HepG2 (cell line): ENCODE measurements around the gene RWDD4. TPM values are rescaled to one million over a fixed set of nuclear protein-coding genes. Genes with fewer than 3 reads are reported as not detected.

Experiments
- ATAC-seq: fragments of 200-7000 bp; cut with Tn5 transposase; 3 replicates; pipeline ENCODE4 v1.9.1; 2020; ENCODE audit warnings: mild to moderate bottlenecking, moderate library complexity
- BruUV-seq: library from RNA; stranded (reverse); fragments of 400-500 nt; replicated peaks from 2 replicates; lab custom pipeline; 2021; lab: Mats Ljungman, UMichigan
- CTCF ChIA-PET: fragments of 300-600 bp; formaldehyde crosslinking; extraction: SDS; loops from one replicate; lab custom pipeline; 2021; ENCODE audit warnings: low total read pairs, inconsistent platforms, low intra/inter-chr PET ratio; lab: Yijun Ruan, JAX
- POLR2A ChIA-PET: fragments of 350-600 bp; sonication (Branson Sonifier 250); formaldehyde crosslinking; loops from one replicate; lab custom pipeline; 2020; ENCODE audit warnings: antibody characterized with exemption, inconsistent platforms; lab: Yijun Ruan, JAX
- DNase-seq: peaks from one replicate; pipeline ENCODE4 v3.0.0-alpha.2; 2015; ENCODE audit warnings: low spot score
- FAIRE-seq: peaks from 3 replicates; lab custom pipeline; 2011; peaks lifted over from hg19 to GRCh38; lab: Jason Lieb, UNC
- H2AFZ ChIP-seq: one replicate; pipeline ENCODE4 v1.6.1; 2011; ENCODE audit warnings: low read length, inconsistent platforms
- H3K27ac ChIP-seq: fragments of 300-600 bp; 3 replicates; pipeline ENCODE4 v1.8.0; 2011; ENCODE audit warnings: mixed run types, mild to moderate bottlenecking, mixed read lengths, low read length, inconsistent platforms; ENCODE audit not compliant: insufficient read depth; ENCODE audit errors: extremely low read length
- H3K27me3 ChIP-seq, 2 experiments: fragments of 200-600 bp in 1 of 2; 2 replicates in 1 of 2; 3 replicates in 1 of 2; pipeline versions ENCODE4 v1.6.0 to v1.8.0; 2011; ENCODE audit warnings: low read length in 2 of 2, mild to moderate bottlenecking in 2 of 2, moderate library complexity in 2 of 2, inconsistent platforms in 1 of 2; ENCODE audit not compliant: insufficient read depth in 2 of 2, control insufficient read depth in 1 of 2
- H3K36me3 ChIP-seq, 2 experiments: fragments of 200-600 bp in 1 of 2; replicated peaks in 1 of 2; 2 replicates in 1 of 2; 3 replicates in 1 of 2; pipeline versions ENCODE4 v1.5.1 to v1.8.0; 2011; ENCODE audit warnings: low read length in 2 of 2, inconsistent platforms in 1 of 2; ENCODE audit not compliant: insufficient read depth in 2 of 2, control insufficient read depth in 1 of 2
- H3K4me1 ChIP-seq: 2 replicates; pipeline ENCODE4 v1.5.1; 2012; ENCODE audit warnings: low read length, inconsistent platforms; ENCODE audit not compliant: insufficient read depth
- H3K4me2 ChIP-seq: 2 replicates; pipeline ENCODE4 v1.6.0; 2011; ENCODE audit warnings: low read depth, low read length, inconsistent platforms
- H3K4me3 ChIP-seq, 3 experiments: fragments of 200-600 bp in 1 of 3; sonication (generic), shearing (Covaris generic) in 1 of 3; replicated peaks in 1 of 3; 2 replicates each; pipeline ENCODE4 v1.5.1; 2011 to 2016; ENCODE audit warnings: low read length in 3 of 3, inconsistent platforms in 2 of 3, low read depth in 2 of 3, mild to moderate bottlenecking in 2 of 3, control low read depth in 1 of 3, mixed read lengths in 1 of 3; ENCODE audit not compliant: insufficient read depth in 1 of 3
- H3K79me2 ChIP-seq: one replicate; pipeline ENCODE4 v1.6.1; 2011; ENCODE audit warnings: low read length, inconsistent platforms; ENCODE audit not compliant: insufficient read depth
- H3K9ac ChIP-seq: 2 replicates; pipeline ENCODE4 v1.6.0; 2011; ENCODE audit warnings: mild to moderate bottlenecking, low read depth, low read length, inconsistent platforms; ENCODE audit not compliant: insufficient read depth
- H3K9me3 ChIP-seq: 2 replicates; pipeline ENCODE4 v1.5.1; 2012; ENCODE audit warnings: mild to moderate bottlenecking, low read length
- H4K20me1 ChIP-seq: 2 replicates; pipeline ENCODE4 v1.6.0; 2011; ENCODE audit warnings: inconsistent platforms, mild to moderate bottlenecking, low read length, moderate library complexity; ENCODE audit not compliant: insufficient read depth
- CCDC6 ChIP-seq: sonication (generic); formaldehyde crosslinking; IDR thresholded peaks from 2 replicates; pipeline ENCODE4 v1.8.1; 2022; ENCODE audit warnings: mild to moderate bottlenecking, missing genetic modification reagents, moderate library complexity
- HNF4G ChIP-seq, 2 experiments: sonication (generic) in 1 of 2; formaldehyde crosslinking in 1 of 2; IDR thresholded peaks; 2 replicates each; pipeline versions ENCODE4 v1.4.0 to v1.6.1; 2011 to 2020; ENCODE audit warnings: borderline replicate concordance in 2 of 2, low read depth in 2 of 2, mild to moderate bottlenecking in 2 of 2, low read length in 1 of 2, missing genetic modification reagents in 1 of 2, moderate library complexity in 1 of 2
- IRX3 ChIP-seq: sonication (generic); formaldehyde crosslinking; IDR thresholded peaks from 2 replicates; pipeline ENCODE4 v1.8.1; 2023; ENCODE audit warnings: mild to moderate bottlenecking, low read depth, missing genetic modification reagents, borderline replicate concordance
- MTERF4 ChIP-seq: sonication (generic); formaldehyde crosslinking; IDR thresholded peaks from 2 replicates; pipeline ENCODE4 v1.8.0; 2023; ENCODE audit warnings: mild to moderate bottlenecking, missing genetic modification reagents
- PRDM15 ChIP-seq: sonication (generic); formaldehyde crosslinking; IDR thresholded peaks from 2 replicates; pipeline ENCODE4 v1.4.0; 2020; ENCODE audit warnings: missing genetic modification reagents
- RBAK ChIP-seq: sonication (generic); formaldehyde crosslinking; IDR thresholded peaks from 2 replicates; pipeline ENCODE4 v1.5.1; 2020; ENCODE audit warnings: mild to moderate bottlenecking, missing genetic modification reagents
- REPIN1 ChIP-seq: sonication (generic); formaldehyde crosslinking; IDR thresholded peaks from 2 replicates; pipeline ENCODE4 v1.8.0; 2022; ENCODE audit warnings: missing genetic modification reagents, low read depth, mild to moderate bottlenecking, borderline replicate concordance
- RFX1 ChIP-seq: fragments of 450-650 bp; IDR thresholded peaks from 2 replicates; pipeline ENCODE4 v1.6.1; 2017
- ZNF33A ChIP-seq: sonication (generic); formaldehyde crosslinking; IDR thresholded peaks from 2 replicates; pipeline ENCODE4 v1.5.1; 2020; ENCODE audit warnings: missing genetic modification reagents, mild to moderate bottlenecking, moderate library complexity, borderline replicate concordance
- ZNF484 ChIP-seq: sonication (generic); formaldehyde crosslinking; IDR thresholded peaks from 2 replicates; pipeline ENCODE4 v1.5.1; 2020; ENCODE audit warnings: mild to moderate bottlenecking, low read depth, missing genetic modification reagents, borderline replicate concordance
- ZNF660 ChIP-seq: sonication (generic); formaldehyde crosslinking; IDR thresholded peaks from 2 replicates; pipeline ENCODE4 v1.5.1; 2020; ENCODE audit warnings: mild to moderate bottlenecking, low read depth, missing genetic modification reagents, borderline replicate concordance
- ZNF678 ChIP-seq: sonication (generic); formaldehyde crosslinking; IDR thresholded peaks from 2 replicates; pipeline ENCODE4 v1.4.0; 2020; ENCODE audit warnings: mild to moderate bottlenecking, missing genetic modification reagents
- ZNF713 ChIP-seq: sonication (generic); formaldehyde crosslinking; IDR thresholded peaks from 2 replicates; pipeline ENCODE4 v1.4.0; 2020; ENCODE audit warnings: mild to moderate bottlenecking, missing genetic modification reagents
- in situ Hi-C: cut with HindIII; loops from 2 replicates; pipeline ENCODE4 v1.10.0; 2017; ENCODE audit warnings: low pct_unique_long_range_greater_than_20kb; ENCODE audit not compliant: extremely low pct_ligation_motif_present
- intact Hi-C: fragments of 100-400 bp; cut with micrococcal nuclease; formaldehyde crosslinking; loops from one replicate; pipeline ENCODE4 v1.10.0; 2022; ENCODE audit not compliant: unreplicated experiment
- polyA plus RNA-seq, 8 experiments: library from polyadenylated mRNA; depleted of rRNA in 3 of 8; stranded (reverse) in 7 of 8; unstranded in 1 of 8; fragments of >200 nt; fragmentation: Illumina TruSeq in 4 of 8; extraction: Trizol in 4 of 8; gene quantifications; 2 replicates each; pipeline versions ENCODE4 v1.2.1 to v1.2.3, GENCODE V29; 2011 to 2016; ENCODE audit warnings: low read depth in 4 of 8, missing spikeins in 1 of 8, mixed read lengths in 1 of 8; ENCODE audit not compliant: insufficient read depth in 1 of 8
- total RNA-seq, 5 experiments: library from RNA; depleted of rRNA; stranded (reverse); fragments of >200 nt; fragmentation: Illumina TruSeq; extraction: Trizol; gene quantifications; 2 replicates each; pipeline ENCODE4 v1.2.3, GENCODE V29; 2016; ENCODE audit warnings: low read depth in 1 of 5

Gene RWDD4
- total and polyA plus RNA-seq, 2 of the 13 experiments (the other 11 are each of a cell fraction or from before 2014, with no cell fraction given) = 10.2 to 25.4 TPM

GRCh38 chr4:183599284-183599683, 59.7 kb downstream of the RWDD4 start:
- H3K36me3 ChIP-seq = no peaks in the 10 kb centered on the region
- POLR2A ChIA-PET = interaction anchor here (0.7 kb wide), 1 partner anchor 19 kb away, joined by 4 read pairs; no protein-coding TSS in a partner anchor
- no peaks in the 10 kb centered on the region for H4K20me1 ChIP-seq
- no TSS peak for BruUV-seq
- no peak overlapping the region for H3K27ac ChIP-seq
- no peaks in the 10 kb centered on the region for H3K9me3 ChIP-seq
- no peak overlapping the region for H3K4me3 ChIP-seq
- H3K79me2 ChIP-seq = no peaks in the 10 kb centered on the region
- no peak overlapping the region for H3K4me2 ChIP-seq
- ATAC-seq = no peak
- H3K27me3 ChIP-seq = peaks cover 0 to 1% of the 10 kb centered on the region in 2 experiments; a peak in 1 of 5 replicates
- H3K4me1 ChIP-seq = peaks cover 13% of the 10 kb centered on the region
- TF ChIP-seq RBAK (CRISPR knock-in tag) = no peak
- no peak for TF ChIP-seq REPIN1 (CRISPR knock-in tag)
- no peak for TF ChIP-seq PRDM15 (CRISPR knock-in tag)
- TF ChIP-seq HNF4G (IDR thresholded peaks at IDR 0.05; ENCODE audit: borderline replicate concordance, low read depth, low read length) = no peak
- no peak for TF ChIP-seq HNF4G (CRISPR knock-in tag; IDR thresholded peaks at IDR 0.05; ENCODE audit: borderline replicate concordance, low read depth)
- no peak for TF ChIP-seq ZNF713 (CRISPR knock-in tag)
- TF ChIP-seq MTERF4 = no peak
- TF ChIP-seq ZNF484 (CRISPR knock-in tag) = no peak
- TF ChIP-seq CCDC6 (CRISPR knock-in tag) = no peak
- TF ChIP-seq ZNF660 = no peak
- no peak for TF ChIP-seq ZNF678 (CRISPR knock-in tag)
- no peak for TF ChIP-seq RFX1
- TF ChIP-seq IRX3 (CRISPR knock-in tag) = no peak
- TF ChIP-seq ZNF33A (CRISPR knock-in tag) = no peak
- TF ChIP-seq, all 625 proteins: peak for 0
- CTCF ChIA-PET = interaction anchor here (1.8 kb wide), 1 partner anchor 127 kb away, joined by 9 read pairs; no protein-coding TSS in a partner anchor
- FAIRE-seq (no peak), DNase-seq (no peak)
- intact Hi-C loops (no loop called here), in situ Hi-C loops (no loop called here)
- Histone ChIP-seq H2AFZ (no peak overlapping the region), H3K9ac (no peak overlapping the region)
